ENCODE data around the gene CCDC181.

CCDC181 gene

DNA sequence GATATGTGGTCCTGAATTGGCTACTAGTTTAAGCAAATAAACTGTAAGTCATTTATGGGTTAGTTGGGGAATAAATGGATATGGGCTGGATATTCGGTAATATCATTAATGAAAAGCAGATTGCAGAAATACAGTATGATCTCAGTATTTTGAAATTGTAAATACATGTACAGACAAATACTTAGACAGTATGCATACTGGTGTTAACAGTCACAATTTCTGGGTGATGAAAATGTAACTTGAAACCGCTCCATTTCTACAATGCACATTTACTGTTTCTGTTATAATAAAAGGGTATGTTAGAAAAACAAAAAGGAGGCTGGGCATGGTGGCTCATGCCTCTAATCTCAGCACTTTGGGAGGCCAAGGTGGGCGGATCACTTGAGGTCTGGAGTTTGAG, 31.3 kb downstream of the CCDC181 start:
- DNase-seq (ENCODE audit: low spot score) = no peak

DNA sequence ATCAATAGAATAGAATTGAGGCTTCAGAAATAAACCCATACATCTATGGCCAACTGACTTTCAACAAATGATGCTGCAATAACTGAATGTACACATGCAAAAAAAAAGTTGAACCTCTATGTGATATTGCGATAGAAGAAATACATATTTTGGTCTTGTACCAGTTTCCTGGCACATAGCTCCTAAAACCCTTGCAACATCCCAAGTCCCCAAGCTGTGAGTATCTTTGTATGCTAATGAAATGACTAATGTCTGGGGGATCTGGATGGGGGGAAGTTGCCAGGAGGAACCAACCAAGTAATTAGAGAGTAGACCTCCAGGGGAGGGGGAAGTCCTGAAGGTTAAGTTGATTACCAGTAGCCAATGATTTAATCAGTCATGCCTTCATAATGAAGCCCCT, 34.9 kb downstream of the CCDC181 start:
- no peak for DNase-seq (ENCODE audit: low spot score)

DNA sequence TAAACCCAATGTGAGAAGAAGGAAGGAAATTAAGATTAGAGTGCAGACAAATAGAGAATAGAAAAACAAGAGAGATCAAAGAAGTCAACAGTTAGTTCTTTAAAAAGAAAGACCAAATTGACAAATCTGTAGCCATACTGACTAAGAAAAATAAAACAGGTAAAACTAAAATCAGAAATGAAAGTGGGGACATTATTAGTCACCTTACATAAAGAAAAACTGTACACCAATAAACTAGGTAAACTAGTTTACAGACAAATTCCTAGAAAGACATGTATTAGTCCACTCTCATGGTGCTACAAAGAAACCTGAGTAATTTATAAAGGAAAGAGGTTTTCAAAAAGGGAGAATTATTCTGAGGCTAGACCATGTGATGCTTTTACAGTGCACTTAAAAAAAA, 37.0 kb downstream of the CCDC181 start:
- DNase-seq (ENCODE audit: low spot score) = no peak

DNA sequence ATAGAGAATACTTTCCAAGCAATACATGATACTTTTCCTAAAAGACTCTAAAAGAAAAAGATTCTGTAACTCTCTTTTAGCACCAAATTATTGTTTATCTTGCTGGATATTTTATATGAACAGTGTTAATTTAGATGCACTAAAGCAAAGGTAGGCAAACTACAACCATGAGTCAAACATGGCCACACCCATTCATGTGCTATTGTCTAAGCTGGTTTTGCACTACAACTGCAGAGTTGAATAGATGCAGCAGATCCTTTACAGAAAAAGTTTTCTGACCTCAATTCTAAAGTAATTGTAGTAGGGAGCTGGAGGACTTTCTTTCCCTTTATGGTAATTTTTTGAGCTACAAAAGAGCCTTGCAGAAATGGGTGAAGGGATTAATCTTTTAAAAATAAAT, 39.9 kb downstream of the CCDC181 start:
- DNase-seq (ENCODE audit: low spot score) = no peak

DNA sequence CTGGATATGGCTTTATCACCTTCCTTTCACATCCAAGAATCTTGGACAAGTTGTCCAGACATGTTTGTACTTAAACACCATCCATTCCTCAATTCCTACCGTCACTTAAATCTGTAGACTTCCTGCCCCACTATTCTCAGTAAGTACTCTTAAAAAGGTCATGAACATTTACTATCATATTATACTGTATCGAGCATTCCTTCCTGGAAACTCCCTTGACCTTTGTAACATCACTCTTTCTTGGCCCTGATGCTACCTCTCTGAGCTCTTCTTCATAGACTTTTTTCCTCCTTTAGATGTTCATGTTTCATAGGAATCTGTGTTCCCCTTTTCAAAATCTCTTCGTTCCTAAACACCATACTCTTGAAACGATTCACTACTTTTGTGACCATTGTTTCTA, 43.8 kb downstream of the CCDC181 start:
- DNase-seq (ENCODE audit: low spot score) = no peak

DNA sequence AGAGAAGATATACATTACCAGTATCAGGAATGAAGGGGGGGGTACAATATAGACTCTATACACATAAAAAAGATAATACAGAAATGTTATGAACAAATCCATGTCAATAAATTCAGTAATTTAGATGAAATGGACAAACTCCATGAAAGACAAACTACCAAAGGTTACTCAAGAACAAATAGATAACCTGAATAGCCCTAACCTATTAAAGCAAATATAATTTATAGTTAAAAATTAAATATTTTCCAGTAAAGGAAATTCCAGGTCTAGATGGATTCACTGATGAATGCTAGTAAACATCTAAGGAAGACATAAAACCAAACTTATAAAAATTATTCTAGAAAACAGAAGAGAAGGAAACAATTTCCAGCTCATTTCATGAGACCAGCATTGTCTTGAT, 46.1 kb downstream of the CCDC181 start:
- DNase-seq (ENCODE audit: low spot score) = no peak

DNA sequence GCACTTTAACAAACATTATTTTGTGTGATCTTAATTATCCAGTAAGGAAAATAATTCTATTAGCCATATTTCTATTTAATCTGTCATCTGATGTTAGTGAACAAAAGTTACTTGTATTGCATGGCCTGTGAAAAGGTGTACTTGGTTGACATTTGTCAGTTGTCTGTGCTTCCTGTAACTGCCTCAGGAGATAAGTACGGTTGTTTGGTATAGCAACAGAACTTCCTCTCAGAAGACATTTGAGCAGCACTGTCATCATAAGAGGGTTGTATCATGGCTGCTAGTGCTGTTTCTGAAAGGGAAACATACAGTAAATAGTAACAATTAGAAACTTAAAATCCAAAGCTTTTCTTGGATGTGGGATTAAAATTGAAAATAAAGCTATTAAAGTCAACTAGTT, 55.9 kb downstream of the CCDC181 start:
- DNase-seq (ENCODE audit: low spot score) = no peak

DNA sequence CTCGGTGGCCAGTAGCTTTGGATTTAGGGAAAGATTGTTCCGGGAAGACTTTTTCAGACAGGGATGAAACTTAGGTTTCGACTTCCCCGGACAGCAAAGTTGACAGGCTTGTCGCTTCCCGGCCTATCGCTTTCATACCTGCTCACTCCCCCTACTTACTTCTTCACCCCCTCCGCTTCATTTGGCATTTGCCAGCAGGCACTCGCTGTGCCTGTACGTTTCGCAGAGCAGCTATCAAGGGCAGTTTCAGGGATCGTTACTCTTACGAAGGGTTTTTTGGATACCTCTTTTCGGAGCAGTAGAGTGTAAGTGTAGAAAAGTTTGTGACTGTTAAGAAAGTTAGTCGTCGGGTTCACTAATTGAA, 58.9 kb downstream of the CCDC181 start:
- no peak for DNase-seq (ENCODE audit: low spot score)

- DNase-seq (ENCODE audit: low spot score) = peak; percentile 43
Observed at GRCh38 chr1:169367686-169368405, 59.4 kb downstream of the CCDC181 start, which contains the start of the genes BLZF1 and NME7. Gene BLZF1, plus strand, starts transcription at chr1:169368195. Its CDS starts 1,328 bp downstream, at chr1:169369523. Gene NME7, minus strand, starts transcription at chr1:169367797. Its CDS starts 87 bp downstream, at chr1:169367710.

DNA sequence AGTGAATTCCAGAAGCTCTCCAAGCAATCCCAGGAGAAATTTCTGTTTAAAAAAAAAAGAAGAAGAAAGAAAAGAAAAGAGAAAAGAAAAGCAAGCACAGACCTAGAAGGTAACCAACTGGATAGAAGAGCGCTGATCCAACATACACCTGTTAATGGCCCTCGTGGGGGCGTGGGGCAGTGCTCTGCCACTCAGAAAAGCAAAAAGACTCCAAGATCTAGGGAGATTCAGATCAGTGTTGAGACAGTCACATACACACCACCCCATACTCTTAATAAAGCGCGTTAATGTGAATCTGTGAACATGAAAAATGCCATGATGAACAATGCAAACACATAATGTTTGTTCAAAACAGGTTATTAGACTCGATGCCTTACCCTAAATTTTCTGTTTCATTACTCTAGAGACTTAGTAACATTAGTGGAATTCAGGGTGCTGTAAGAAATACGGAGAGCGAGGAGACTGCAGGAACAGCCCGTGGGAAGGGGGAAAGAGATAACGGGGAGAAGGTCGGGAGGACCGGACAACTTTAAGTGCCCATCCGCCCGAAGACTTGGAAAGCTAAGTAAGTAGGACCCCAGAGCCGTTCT, 60.1 kb downstream of the CCDC181 start:
- no peak for DNase-seq (ENCODE audit: low spot score)

DNA sequence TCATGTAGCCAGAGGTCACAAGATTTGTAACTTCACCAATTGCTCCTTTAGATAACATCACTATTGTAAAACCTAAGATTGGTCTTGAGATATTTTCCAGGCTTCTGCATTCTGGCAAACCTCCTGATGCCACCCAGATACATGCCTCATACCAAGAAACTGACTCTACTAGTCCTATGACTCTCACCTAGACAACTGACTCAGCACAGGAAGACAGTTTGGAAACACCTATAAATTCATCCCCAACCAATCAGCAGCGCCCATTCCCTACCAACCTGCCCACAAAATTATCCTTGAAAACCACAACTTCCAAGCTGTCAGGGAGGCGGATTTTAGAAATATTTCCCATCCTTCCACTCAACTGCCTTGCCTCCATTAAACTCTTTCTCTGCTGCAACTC, 62.3 kb downstream of the CCDC181 start:
- no peak for DNase-seq (ENCODE audit: low spot score)

DNA sequence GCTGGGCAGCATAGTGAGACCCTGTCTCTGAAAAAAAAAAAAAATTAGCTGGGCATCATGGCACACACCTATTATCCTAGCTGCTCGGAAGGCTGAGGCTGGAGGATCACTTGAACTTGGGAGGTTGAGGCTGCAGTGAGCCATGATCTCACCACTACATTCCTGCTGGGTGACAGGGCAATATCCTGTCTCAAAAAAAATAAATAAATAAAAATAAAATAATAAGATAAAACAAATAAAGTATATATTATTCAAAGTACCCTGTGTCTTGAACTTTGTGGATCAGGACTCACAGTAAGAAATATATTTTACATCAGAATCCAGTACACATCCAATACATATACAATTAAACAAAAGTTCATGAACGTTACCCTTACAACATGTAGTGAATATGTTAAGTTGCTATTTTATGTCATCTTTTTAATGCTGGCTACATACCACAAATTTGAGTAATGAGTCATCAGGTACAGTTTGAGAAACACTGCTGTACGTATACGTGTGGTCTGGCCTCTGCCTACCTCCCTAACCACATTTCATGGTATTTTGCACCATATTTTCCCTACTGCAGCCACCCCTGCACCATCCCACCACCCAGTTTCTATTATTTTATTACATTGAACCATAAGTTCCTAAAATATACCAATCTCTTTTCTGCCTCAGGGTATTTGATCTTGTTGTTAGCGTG, 64.1 kb downstream of the CCDC181 start:
- DNase-seq (ENCODE audit: low spot score) = no peak

DNA sequence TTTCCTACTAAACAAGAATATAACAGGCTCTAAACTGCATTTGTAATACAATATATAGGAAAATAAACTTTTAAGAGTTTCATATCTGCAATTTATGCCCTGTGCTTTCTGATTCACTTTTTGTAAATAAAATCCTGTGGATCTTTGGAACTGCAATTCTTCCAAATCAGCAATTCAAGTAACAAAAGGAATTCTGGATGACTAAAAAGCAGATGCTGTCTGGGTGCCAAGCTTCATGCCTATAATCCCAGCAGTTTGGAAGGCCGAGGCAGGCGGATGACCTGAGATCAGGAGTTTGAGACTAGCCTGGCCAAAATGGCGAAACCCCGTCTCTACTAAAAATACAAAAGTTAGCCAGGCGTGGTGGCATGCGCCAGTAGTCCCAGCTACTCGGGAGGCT, 66.0 kb downstream of the CCDC181 start:
- DNase-seq (ENCODE audit: low spot score) = no peak

DNA sequence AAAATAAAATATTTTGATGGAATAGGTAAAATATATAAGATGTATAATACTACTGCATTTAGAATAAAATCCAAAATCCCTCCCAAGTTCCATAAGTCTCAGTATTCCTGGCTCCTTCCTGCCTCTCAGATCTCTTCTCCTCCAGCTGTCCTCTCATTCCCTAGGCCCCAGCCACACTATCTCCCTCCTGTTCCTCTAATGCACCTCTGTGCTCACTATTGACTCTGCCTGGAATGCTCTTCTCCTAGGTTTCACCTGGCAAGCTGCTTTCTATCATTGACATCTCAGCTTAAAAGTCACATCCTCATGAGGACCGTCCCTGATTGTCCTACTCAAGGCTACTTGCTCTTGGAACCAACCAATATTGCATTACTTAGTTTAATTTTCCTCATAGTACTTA, 66.9 kb downstream of the CCDC181 start:
- no peak for DNase-seq (ENCODE audit: low spot score)

DNA sequence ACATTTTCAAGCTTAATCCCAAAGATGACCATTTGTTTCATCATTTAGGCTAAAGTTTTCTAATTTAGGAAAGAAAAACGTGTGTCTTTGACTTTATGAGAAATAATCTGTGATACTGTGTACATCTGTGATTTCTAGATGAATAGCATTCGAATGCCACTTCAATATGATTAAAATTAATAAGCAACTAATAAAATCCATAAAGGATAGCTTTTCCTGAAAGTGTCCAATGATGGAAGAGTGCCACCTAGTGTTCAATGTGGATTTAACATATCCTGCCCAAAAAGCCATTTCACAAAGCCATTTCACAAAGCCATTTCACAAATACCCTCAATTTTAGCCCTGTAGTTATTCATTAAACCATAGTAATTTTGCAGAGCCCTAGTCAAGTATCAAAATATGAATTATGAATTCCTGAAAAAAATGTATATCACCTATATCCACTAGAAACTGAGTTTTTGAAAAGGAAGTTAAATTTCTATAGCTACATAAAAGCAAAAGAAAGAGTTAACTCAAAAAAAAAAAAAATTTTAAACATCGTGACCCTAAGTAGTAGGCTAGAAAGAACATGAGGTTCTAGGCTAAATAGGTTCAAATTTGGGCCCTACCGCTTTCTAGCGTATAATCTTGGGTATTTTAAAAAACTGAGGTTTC, 78.8 kb downstream of the CCDC181 start:
- DNase-seq (ENCODE audit: low spot score) = peak; percentile 13

GRCh38 chr1:169347688-169348382, 79.4 kb downstream of the CCDC181 start:
- no peak for DNase-seq (ENCODE audit: low spot score)

DNA sequence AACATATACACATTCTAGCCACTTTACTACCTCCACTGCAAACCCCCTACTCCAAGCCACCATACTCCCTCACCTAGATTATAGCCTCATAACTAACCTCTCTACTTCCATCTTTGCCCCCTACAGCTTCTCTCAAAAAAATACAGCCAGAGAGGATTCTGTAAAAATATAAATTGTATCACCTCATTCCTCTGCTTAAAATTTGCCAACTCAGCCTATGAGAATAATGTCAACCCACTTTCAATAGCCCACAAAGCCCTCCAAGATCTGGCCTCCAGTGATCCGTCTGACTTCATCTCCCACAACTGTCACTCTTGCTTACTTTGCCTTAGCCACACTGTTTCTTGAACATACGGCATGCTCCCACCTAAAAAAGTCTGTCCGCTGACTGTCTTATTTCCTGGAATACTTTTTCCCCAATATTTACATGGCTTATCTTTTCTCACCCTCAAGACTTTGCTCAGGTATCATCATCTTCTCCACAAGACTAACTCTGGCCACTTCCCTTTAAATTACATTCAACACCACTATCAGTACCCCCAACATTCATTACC, 81.2 kb downstream of the CCDC181 start:
- no peak for DNase-seq (ENCODE audit: low spot score)

GRCh38 chr1:169345511-169345910, 81.8 kb downstream of the CCDC181 start:
- no peak for DNase-seq (ENCODE audit: low spot score)

Data from HuH-7.5 (cell line).